CD4-positive, alpha-beta T cell treated with Interferon alpha-2 for 1 hour (primary cell): ENCODE data around the gene SHISA6.

Experiments
- DNase-seq, 2 donors: peaks; one replicate each; pipeline ENCODE4 v3.0.0-alpha.2; 2020 to 2022

The SHISA6 gene

DNA sequence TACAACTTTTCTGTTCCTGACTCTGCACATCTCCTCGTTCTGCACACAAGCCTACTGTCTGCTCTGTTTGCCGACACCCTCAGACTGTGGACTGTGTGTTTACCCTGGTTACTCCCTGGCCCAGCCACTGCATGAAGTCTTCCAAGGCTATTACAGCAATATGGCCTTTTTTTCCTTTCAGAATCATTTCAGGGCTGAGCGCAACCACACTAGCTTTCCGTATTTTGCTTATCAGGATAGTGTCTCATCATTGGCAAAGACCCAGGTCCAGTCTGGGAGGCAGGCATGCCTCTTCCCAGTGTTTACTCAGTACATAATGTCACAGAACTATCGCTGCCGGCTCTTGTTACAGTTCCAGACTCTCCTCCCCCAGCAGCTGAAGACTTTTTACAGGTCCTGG lies 367.4 kb downstream of the SHISA6 start:
- no peak for DNase-seq

GRCh38 chr17:11610999-11611566 lies 370.1 kb downstream of the SHISA6 start:
- DNase-seq: no peak

GRCh38 chr17:11612956-11613355 lies 371.9 kb downstream of the SHISA6 start:
- no peak for DNase-seq
